GM23338 (cell line): ENCODE data around the gene TAF11L2. TPM values are rescaled to one million over a fixed set of nuclear protein-coding genes. Genes with fewer than 3 reads are reported as not detected.

ENCODE experiments used
- ATAC-seq: fragments of 200-7000 bp; cut with Tn5 transposase; 3 replicates; pipeline ENCODE4 v1.9.1; 2020
- DNase-seq: peaks from one replicate; pipeline ENCODE4 v3.0.0-alpha.2; 2015; ENCODE audit warnings: low spot score
- H2AFZ ChIP-seq: fragments of 200-600 bp; sonication (generic); 2 replicates; pipeline ENCODE4 v1.8.0; 2016; ENCODE audit warnings: antibody characterized with exemption, mild to moderate bottlenecking, moderate library complexity
- H3F3A ChIP-seq: fragments of 200-600 bp; sonication (generic); replicated peaks from 2 replicates; pipeline ENCODE4 v1.8.0; 2017; ENCODE audit warnings: antibody characterized with exemption, mixed run types, low read depth
- H3K27ac ChIP-seq: fragments of 200-600 bp; sonication (generic); 2 replicates; pipeline ENCODE4 v1.6.1; 2016; ENCODE audit warnings: low read depth
- H3K27me3 ChIP-seq: fragments of 200-600 bp; sonication (generic); 2 replicates; pipeline ENCODE4 v1.8.0; 2016; ENCODE audit warnings: mild to moderate bottlenecking, mixed run types, moderate library complexity; ENCODE audit not compliant: insufficient read depth
- H3K36me3 ChIP-seq: fragments of 200-600 bp; sonication (generic); 2 replicates; pipeline ENCODE4 v1.8.0; 2016; ENCODE audit warnings: mild to moderate bottlenecking; ENCODE audit not compliant: insufficient read depth
- H3K4me1 ChIP-seq: fragments of 200-600 bp; sonication (generic); 2 replicates; pipeline ENCODE4 v1.8.0; 2016; ENCODE audit warnings: mild to moderate bottlenecking, moderate library complexity; ENCODE audit not compliant: insufficient read depth
- H3K4me2 ChIP-seq: fragments of 200-600 bp; sonication (generic); 2 replicates; pipeline ENCODE4 v1.7.1; 2017; ENCODE audit warnings: mixed run types
- H3K4me3 ChIP-seq: fragments of 200-600 bp; sonication (generic); 2 replicates; pipeline ENCODE4 v1.6.1; 2016; ENCODE audit warnings: mixed run types
- H3K79me2 ChIP-seq: fragments of 200-600 bp; sonication (generic); replicated peaks from 2 replicates; pipeline ENCODE4 v1.8.0; 2017; ENCODE audit warnings: mild to moderate bottlenecking; ENCODE audit not compliant: insufficient read depth
- H3K9me2 ChIP-seq: fragments of 200-600 bp; sonication (generic); 2 replicates; pipeline ENCODE4 v1.8.0; 2017; ENCODE audit not compliant: insufficient read depth
- H4K20me1 ChIP-seq: fragments of 200-600 bp; sonication (generic); replicated peaks from 2 replicates; pipeline ENCODE4 v1.8.0; 2017; ENCODE audit warnings: mild to moderate bottlenecking; ENCODE audit not compliant: insufficient read depth
- H3K27ac Mint-ChIP-seq: 2 replicates; pipeline ENCODE4 v1.8.0; 2020; ENCODE audit warnings: inconsistent platforms, mild to moderate bottlenecking, moderate library complexity, mixed read lengths
- H3K27me3 Mint-ChIP-seq: 3 replicates; pipeline ENCODE4 v1.8.0; 2022; ENCODE audit warnings: low read depth, mild to moderate bottlenecking, moderate library complexity, mixed read lengths, inconsistent platforms; ENCODE audit not compliant: insufficient read depth, poor library complexity
- H3K36me3 Mint-ChIP-seq: 3 replicates; pipeline ENCODE4 v1.8.0; 2021; ENCODE audit warnings: low read depth, mild to moderate bottlenecking, inconsistent platforms, moderate library complexity, mixed read lengths
- H3K4me1 Mint-ChIP-seq: 3 replicates; pipeline ENCODE4 v1.8.0; 2020; ENCODE audit warnings: mild to moderate bottlenecking, inconsistent platforms, mixed read lengths
- H3K4me3 Mint-ChIP-seq: 3 replicates; pipeline ENCODE4 v1.8.0; 2021; ENCODE audit warnings: moderate library complexity, mild to moderate bottlenecking, inconsistent platforms, mixed read lengths
- H3K9me3 Mint-ChIP-seq: 3 replicates; pipeline ENCODE4 v1.8.0; 2020; ENCODE audit warnings: moderate library complexity, mild to moderate bottlenecking, inconsistent platforms, mixed read lengths
- CTCF ChIP-seq, 2 experiments: fragments of 200-600 bp in 1 of 2; sonication (generic) in 1 of 2; conservative IDR thresholded peaks; 2 replicates each; pipeline versions ENCODE4 v1.5.1 to v1.6.1; 2016 to 2017; ENCODE audit warnings: antibody characterized with exemption in 2 of 2, low read depth in 2 of 2, mild to moderate bottlenecking in 2 of 2, moderate library complexity in 1 of 2
- ETS1 ChIP-seq: IDR thresholded peaks from 2 replicates; pipeline ENCODE4 v1.6.1; 2016; ENCODE audit warnings: antibody characterized with exemption
- EZH2 ChIP-seq: fragments of 200-600 bp; sonication (generic); IDR thresholded peaks from one replicate; pipeline ENCODE4 v1.8.0; 2017; ENCODE audit warnings: antibody characterized with exemption, mild to moderate bottlenecking, low read depth; ENCODE audit not compliant: unreplicated experiment
- EZH2phosphoT487 ChIP-seq: fragments of 200-600 bp; sonication (generic); IDR thresholded peaks from one replicate; pipeline ENCODE4 v1.8.1; 2018; ENCODE audit warnings: antibody characterized with exemption; ENCODE audit not compliant: unreplicated experiment
- JUNB ChIP-seq: IDR thresholded peaks from one replicate; pipeline ENCODE4 v1.6.1; 2016; ENCODE audit warnings: antibody characterized with exemption; ENCODE audit not compliant: unreplicated experiment
- NANOG ChIP-seq: IDR thresholded peaks from 2 replicates; pipeline ENCODE4 v1.6.1; 2016; ENCODE audit warnings: antibody characterized with exemption, borderline replicate concordance
- REST ChIP-seq: IDR thresholded peaks from one replicate; pipeline ENCODE4 v1.6.1; 2018; ENCODE audit warnings: antibody characterized with exemption; ENCODE audit not compliant: unreplicated experiment
- STAT1 ChIP-seq: IDR thresholded peaks from one replicate; pipeline ENCODE4 v1.6.1; 2016; ENCODE audit warnings: antibody characterized with exemption; ENCODE audit not compliant: unreplicated experiment
- ZNF114 ChIP-seq: fragments of 250-450 bp; sonication (Bioruptor Pico); IDR thresholded peaks from 2 replicates; pipeline ENCODE4 v1.5.0; 2020; ENCODE audit warnings: mild to moderate bottlenecking, moderate library complexity
- ZNF331 ChIP-seq: fragments of 250-450 bp; sonication (Bioruptor Pico); IDR thresholded peaks from 2 replicates; pipeline ENCODE4 v1.5.0; 2020; ENCODE audit warnings: low read depth, mild to moderate bottlenecking, moderate library complexity
- ZNF462 ChIP-seq: fragments of 250-450 bp; sonication (Bioruptor Pico); IDR thresholded peaks from 2 replicates; pipeline ENCODE4 v1.5.0; 2020; ENCODE audit warnings: mild to moderate bottlenecking, moderate library complexity
- polyA plus RNA-seq: library from polyadenylated mRNA; unstranded; fragments of >200 nt; fragmentation: Nextera tagmentation; extraction: Ambion mirVana; gene quantifications from 2 replicates; pipeline ENCODE4 v1.2.1, GENCODE V29; 2016
- total RNA-seq: library from RNA; depleted of rRNA; stranded (reverse); fragments of >200 nt; shearing (Covaris generic); gene quantifications from 2 replicates; pipeline ENCODE4 v1.2.3, GENCODE V29; 2014

Gene TAF11L2
- total and polyA plus RNA-seq, 2 experiments from 2014 or later, result not detected

GRCh38 chr5:17455942-17456341, 42.1 kb upstream of the TAF11L2 start (continued):
- TF ChIP-seq ZNF331 (CRISPR knock-in tag) (no peak), EZH2phosphoT487 (no peak), STAT1 (no peak), ZNF114 (CRISPR knock-in tag) (no peak), ETS1 (no peak)

- no peak for ATAC-seq
- Histone ChIP-seq H3K4me3 (no peak overlapping the region), H3K4me1 (no peaks in the 10 kb centered on the region), H3K4me2 (no peak overlapping the region), H3F3A (no peaks in the 10 kb centered on the region), H2AFZ (no peak overlapping the region), H3K27ac (no peak overlapping the region), H3K27me3 (no peaks in the 10 kb centered on the region), H3K79me2 (no peaks in the 10 kb centered on the region), H4K20me1 (no peaks in the 10 kb centered on the region), H3K36me3 (no peaks in the 10 kb centered on the region), H3K9me2 (peaks cover 4% of the 10 kb centered on the region; the same call in 1 of the 2 replicates)
- no peak overlapping the region for H3K4me3 Mint-ChIP-seq
- H3K27ac Mint-ChIP-seq, result no peak overlapping the region
- no peak for TF ChIP-seq EZH2
- no peak for TF ChIP-seq EZH2phosphoT487
- no peak for TF ChIP-seq ETS1
- no peak for TF ChIP-seq CTCF (conservative IDR thresholded peaks at IDR 0.05; ENCODE audit: low read depth in 2 of 2)
- no peak for TF ChIP-seq NANOG
- no peak for TF ChIP-seq ZNF462 (CRISPR knock-in tag)
- no peak for TF ChIP-seq JUNB
- no peak for TF ChIP-seq ZNF331 (CRISPR knock-in tag)
- no peak for TF ChIP-seq STAT1
- no peak for TF ChIP-seq REST
- no peaks in the 10 kb centered on the region; the same call in 2 of the 3 replicates for H3K9me3 Mint-ChIP-seq
- no peaks in the 10 kb centered on the region for H3K36me3 Mint-ChIP-seq
- H3K4me1 Mint-ChIP-seq, result no peaks in the 10 kb centered on the region
- H3K27me3 Mint-ChIP-seq, result no peaks in the 10 kb centered on the region
- DNase-seq, result no peak
These were observed 36.2 kb upstream of the TAF11L2 start for GRCh38 chr5:17461793-17462192.
